Chondrocyte (in vitro differentiated cells): ENCODE data around the gene ZNF541. TPM values are rescaled to one million over a fixed set of nuclear protein-coding genes. Genes with fewer than 3 reads are reported as not detected.
"Not testable (repeated sequence)": the region's sequence is repeated elsewhere in the genome, so short reads cannot be mapped to it uniquely, and the experiment has no call there.

Experiments
- DNase-seq: peaks from one replicate; pipeline ENCODE4 v3.0.0; 2021; ENCODE audit warnings: mixed read lengths, low spot score
- H3K27ac Mint-ChIP-seq: one replicate; pipeline ENCODE4 v1.8.0; 2021; ENCODE audit warnings: mild to moderate bottlenecking, moderate library complexity, mixed read lengths; ENCODE audit not compliant: unreplicated experiment
- H3K27me3 Mint-ChIP-seq: 2 replicates; pipeline ENCODE4 v1.8.0; 2021; ENCODE audit warnings: low read depth, mixed read lengths
- H3K36me3 Mint-ChIP-seq: 2 replicates; pipeline ENCODE4 v1.8.0; 2021; ENCODE audit warnings: low read depth, mixed read lengths
- H3K4me1 Mint-ChIP-seq: 2 replicates; pipeline ENCODE4 v1.8.0; 2021; ENCODE audit warnings: low read depth, mild to moderate bottlenecking, mixed read lengths
- H3K4me3 Mint-ChIP-seq: one replicate; pipeline ENCODE4 v1.8.0; 2021; ENCODE audit warnings: mild to moderate bottlenecking, moderate library complexity, mixed read lengths; ENCODE audit not compliant: unreplicated experiment
- H3K9me3 Mint-ChIP-seq: 2 replicates; pipeline ENCODE4 v1.8.0; 2021; ENCODE audit warnings: low read depth, mixed read lengths
- CTCF ChIP-seq: fragments of 200-600 bp; sonication (generic); IDR thresholded peaks from 2 replicates; pipeline ENCODE4 v1.5.0; 2021; ENCODE audit warnings: antibody characterized with exemption, mild to moderate bottlenecking, moderate library complexity
- total RNA-seq: library from RNA; stranded (reverse); gene quantifications from 3 replicates; pipeline ENCODE4 v1.2.1, GENCODE V29; 2021

The ZNF541 gene
- total RNA-seq, 1 donor from 2014 or later: not detected

- Mint-ChIP-seq H3K36me3 (no peaks in the 10 kb centered on the region), H3K27me3 (no peaks in the 10 kb centered on the region), H3K4me3 (peak overlapping the region; percentile 82), H3K9me3 (no peaks in the 10 kb centered on the region), H3K4me1 (peaks cover 21% of the 10 kb centered on the region), H3K27ac (peak overlapping the region; percentile 85)
- DNase-seq: no peak
- TF ChIP-seq CTCF: no peak
Measured at GRCh38 chr19:47601180-47601904, 28.4 kb upstream of the ZNF541 start.

- Mint-ChIP-seq H3K36me3 (no peaks in the 10 kb centered on the region), H3K27ac (peak overlapping the region; percentile 97)
Measured at GRCh38 chr19:47600246-47601179, 27.6 kb upstream of the ZNF541 start.

GRCh38 chr19:47599671-47600245 is 26.8 kb upstream of the ZNF541 start:
- not testable (repeated sequence) for H3K9me3 Mint-ChIP-seq, H3K27me3 Mint-ChIP-seq, DNase-seq, H3K36me3 Mint-ChIP-seq
- H3K27ac Mint-ChIP-seq: peak overlapping the region; percentile 97
- peak overlapping the region; percentile 82 for H3K4me3 Mint-ChIP-seq
- H3K4me1 Mint-ChIP-seq: peaks cover 21% of the 10 kb centered on the region

More at GRCh38 chr19:47600246-47601179, 27.6 kb upstream of the ZNF541 start:
- no peaks in the 10 kb centered on the region for H3K27me3 Mint-ChIP-seq
- H3K4me1 Mint-ChIP-seq: peaks cover 21% of the 10 kb centered on the region
- DNase-seq: peak; percentile 99
- TF ChIP-seq CTCF: no peak
- no peaks in the 10 kb centered on the region for H3K9me3 Mint-ChIP-seq
- peak overlapping the region; percentile 82 for H3K4me3 Mint-ChIP-seq

GRCh38 chr19:47598407-47599349 is 25.7 kb upstream of the ZNF541 start:
- H3K9me3 Mint-ChIP-seq: no peaks in the 10 kb centered on the region
- no peaks in the 10 kb centered on the region for H3K36me3 Mint-ChIP-seq
- H3K4me1 Mint-ChIP-seq: peaks cover 21% of the 10 kb centered on the region
- no peak for DNase-seq
- TF ChIP-seq CTCF: peak; percentile 12
- H3K4me3 Mint-ChIP-seq: peak overlapping the region; percentile 82
- H3K27ac Mint-ChIP-seq: peak overlapping the region; percentile 97
- no peaks in the 10 kb centered on the region for H3K27me3 Mint-ChIP-seq

- H3K27ac Mint-ChIP-seq: no peak overlapping the region
- H3K4me1 Mint-ChIP-seq: peaks cover 21% of the 10 kb centered on the region
- H3K27me3 Mint-ChIP-seq: no peaks in the 10 kb centered on the region
- no peaks in the 10 kb centered on the region for H3K36me3 Mint-ChIP-seq
- no peak overlapping the region for H3K4me3 Mint-ChIP-seq
- no peak for TF ChIP-seq CTCF
- no peaks in the 10 kb centered on the region for H3K9me3 Mint-ChIP-seq
- DNase-seq: no peak
Measured at GRCh38 chr19:47595944-47596343, 23.0 kb upstream of the ZNF541 start.
